HCT116 (cell line): Measurements from ENCODE around the gene CYP2A6. TPM values are rescaled to one million over a fixed set of nuclear protein-coding genes. Genes with fewer than 3 reads are reported as not detected.
"Not testable (repeated sequence)": the region's sequence is repeated elsewhere in the genome, so short reads cannot be mapped to it uniquely, and the experiment has no call there.

ENCODE experiments used
- ATAC-seq: fragments of 200-7000 bp; cut with Tn5 transposase; 2 replicates; pipeline ENCODE4 v1.9.1; 2020; ENCODE audit warnings: mild to moderate bottlenecking, moderate library complexity
- BruUV-seq: library from RNA; stranded (reverse); fragments of 400-500 nt; replicated peaks from 2 replicates; lab custom pipeline; 2021; lab: Mats Ljungman, UMichigan
- CTCF ChIA-PET: fragments of 300-600 bp; sonication (Branson Sonifier 250); formaldehyde crosslinking; loops from one replicate; lab custom pipeline; 2021; ENCODE audit warnings: antibody characterized with exemption; lab: Charles Lee
- POLR2A ChIA-PET: fragments of 300-600, 350-600 bp; sonication (Branson Sonifier 250); formaldehyde crosslinking; loops from one replicate; lab custom pipeline; 2021; ENCODE audit warnings: antibody characterized with exemption; lab: Charles Lee
- RAD21 ChIA-PET, 2 experiments: fragments of 300-600 bp; sonication (Branson Sonifier 250); formaldehyde crosslinking; loops; one replicate each; lab custom pipeline; 2023; ENCODE audit warnings: low total read pairs in 2 of 2; ENCODE audit not compliant: uncharacterized antibody in 2 of 2, unreplicated experiment in 2 of 2, low non-redundant PET in 1 of 2; lab: Charles Lee
- DNase-seq: peaks from one replicate; pipeline ENCODE4 v3.0.0-alpha.2; 2010; ENCODE audit warnings: low read depth, low spot score
- H2AFZ ChIP-seq: fragments of 200-600 bp; shearing (Covaris generic), sonication (generic); 2 replicates; pipeline ENCODE4 v1.6.1; 2017; ENCODE audit warnings: low read depth, mixed run types, mixed read lengths, antibody characterized with exemption, low read length; ENCODE audit not compliant: poor library complexity, severe bottlenecking
- H3K27ac ChIP-seq: 2 replicates; pipeline ENCODE4 v1.5.1; 2012; ENCODE audit warnings: low read depth, low read length
- H3K27me3 ChIP-seq: fragments of 200-600 bp; sonication (generic); 2 replicates; pipeline ENCODE4 v1.6.1; 2016; ENCODE audit warnings: mixed run types, low read length, mixed read lengths; ENCODE audit not compliant: insufficient read depth
- H3K36me3 ChIP-seq, 2 experiments: fragments of 200-500 bp in 1 of 2; fragments of 200-600 bp in 1 of 2; sonication (Bioruptor generic) in 1 of 2; sonication (generic) in 1 of 2; 2 replicates each; pipeline versions ENCODE4 v1.5.1 to v1.6.1; 2014 to 2016; ENCODE audit warnings: low read length in 2 of 2, inconsistent platforms in 1 of 2, mixed read lengths in 1 of 2, mixed run types in 1 of 2; ENCODE audit not compliant: insufficient read depth in 2 of 2, control insufficient read depth in 1 of 2
- H3K4me1 ChIP-seq, 2 experiments: fragments of 200-600 bp in 1 of 2; sonication (generic) in 1 of 2; 2 replicates each; pipeline versions ENCODE4 v1.5.1 to v1.6.1; 2012 to 2017; ENCODE audit warnings: low read length in 2 of 2, inconsistent platforms in 1 of 2, mild to moderate bottlenecking in 1 of 2, mixed read lengths in 1 of 2, mixed run types in 1 of 2, moderate library complexity in 1 of 2; ENCODE audit not compliant: insufficient read depth in 2 of 2, control insufficient read depth in 1 of 2
- H3K4me2 ChIP-seq: fragments of 200-600 bp; sonication (generic); 2 replicates; pipeline ENCODE4 v1.6.1; 2017; ENCODE audit warnings: mixed run types, low read length, mixed read lengths
- H3K4me3 ChIP-seq, 2 experiments: fragments of 200-600 bp in 1 of 2; sonication (generic) in 1 of 2; replicated peaks in 1 of 2; 2 replicates each; pipeline ENCODE4 v1.5.1; 2011 to 2016; ENCODE audit warnings: low read length in 2 of 2, control low read depth in 1 of 2, low read depth in 1 of 2, mild to moderate bottlenecking in 1 of 2, mixed read lengths in 1 of 2, mixed run types in 1 of 2
- H3K79me2 ChIP-seq: fragments of 200-600 bp; sonication (generic); 2 replicates; pipeline ENCODE4 v1.6.1; 2017; ENCODE audit warnings: mild to moderate bottlenecking, mixed run types, low read length, moderate library complexity, mixed read lengths; ENCODE audit not compliant: insufficient read depth
- H3K9ac ChIP-seq: fragments of 200-600 bp; sonication (generic); 2 replicates; pipeline ENCODE4 v1.6.1; 2016; ENCODE audit warnings: low read length, mixed read lengths
- H3K9me2 ChIP-seq: fragments of 200-600 bp; sonication (generic), shearing (Covaris generic); 2 replicates; pipeline ENCODE4 v1.6.1; 2017; ENCODE audit warnings: mixed run types, mild to moderate bottlenecking, moderate library complexity; ENCODE audit not compliant: insufficient read depth
- H3K9me3 ChIP-seq, 2 experiments: fragments of 200-500 bp in 1 of 2; fragments of 200-600 bp in 1 of 2; sonication (Bioruptor generic) in 1 of 2; sonication (generic) in 1 of 2; 2 replicates each; pipeline ENCODE4 v1.6.1; 2014 to 2017; ENCODE audit warnings: low read length in 2 of 2, mixed read lengths in 2 of 2, inconsistent platforms in 1 of 2, low read depth in 1 of 2, mild to moderate bottlenecking in 1 of 2, mixed run types in 1 of 2, moderate library complexity in 1 of 2; ENCODE audit not compliant: control insufficient read depth in 1 of 2, insufficient read depth in 1 of 2
- H4K20me1 ChIP-seq: fragments of 200-600 bp; sonication (generic), shearing (Covaris generic); 2 replicates; pipeline ENCODE4 v1.6.1; 2017; ENCODE audit warnings: mixed run types, mild to moderate bottlenecking, moderate library complexity; ENCODE audit not compliant: insufficient read depth
- CBX3 ChIP-seq: IDR thresholded peaks from 2 replicates; pipeline ENCODE4 v1.6.1; 2012; ENCODE audit warnings: low read depth
- CEBPB ChIP-seq: IDR thresholded peaks from 2 replicates; pipeline ENCODE4 v1.6.1; 2012; ENCODE audit warnings: low read depth
- CTCF ChIP-seq, 3 experiments: fragments of 200-600 bp in 1 of 3; sonication (generic) in 1 of 3; IDR thresholded peaks in 2 of 3; conservative IDR thresholded peaks in 1 of 3; 2 replicates each; pipeline ENCODE4 v1.5.1; 2012 to 2017; ENCODE audit warnings: low read depth in 2 of 3, low read length in 2 of 3, antibody characterized with exemption in 1 of 3, borderline replicate concordance in 1 of 3, control low read depth in 1 of 3, mild to moderate bottlenecking in 1 of 3, mixed read lengths in 1 of 3, mixed run types in 1 of 3, moderate library complexity in 1 of 3; ENCODE audit not compliant: insufficient read depth in 1 of 3
- EGR1 ChIP-seq: IDR thresholded peaks from 2 replicates; pipeline ENCODE4 v1.6.1; 2012; ENCODE audit warnings: low read depth
- ELF1 ChIP-seq: IDR thresholded peaks from 2 replicates; pipeline ENCODE4 v1.6.1; 2012; ENCODE audit warnings: low read depth, borderline replicate concordance
- EZH2 ChIP-seq: fragments of 200-600 bp; sonication (generic); IDR thresholded peaks from 2 replicates; pipeline ENCODE4 v1.6.1; 2017; ENCODE audit warnings: antibody characterized with exemption, mixed run types
- EZH2phosphoT487 ChIP-seq: fragments of 200-600 bp; IDR thresholded peaks from 2 replicates; pipeline ENCODE4 v1.6.1; 2018; ENCODE audit warnings: antibody characterized with exemption, borderline replicate concordance
- FOSL1 ChIP-seq: IDR thresholded peaks from 2 replicates; pipeline ENCODE4 v1.6.1; 2012; ENCODE audit warnings: low read depth
- POLR2A ChIP-seq: IDR thresholded peaks from 2 replicates; pipeline ENCODE4 v1.7.0; 2011; ENCODE audit warnings: borderline replicate concordance; ENCODE audit not compliant: insufficient read depth, insufficient read length; ENCODE audit errors: extremely low read depth
- POLR2AphosphoS5 ChIP-seq: IDR thresholded peaks from 2 replicates; pipeline ENCODE4 v1.6.1; 2011; ENCODE audit warnings: mild to moderate bottlenecking, low read depth, low read length, moderate library complexity
- RAD21 ChIP-seq: IDR thresholded peaks from 2 replicates; pipeline ENCODE4 v1.6.1; 2012; ENCODE audit warnings: low read depth, mild to moderate bottlenecking
- SIN3A ChIP-seq: IDR thresholded peaks from 2 replicates; pipeline ENCODE4 v1.6.1; 2012; ENCODE audit warnings: low read depth
- SP1 ChIP-seq: IDR thresholded peaks from 2 replicates; pipeline ENCODE4 v1.6.1; 2012; ENCODE audit warnings: low read depth
- SRF ChIP-seq: IDR thresholded peaks from 2 replicates; pipeline ENCODE4 v1.6.1; 2012; ENCODE audit warnings: low read depth
- ZBTB33 ChIP-seq: IDR thresholded peaks from 2 replicates; pipeline ENCODE4 v1.6.1; 2011; ENCODE audit warnings: mild to moderate bottlenecking, low read length, moderate library complexity; ENCODE audit not compliant: insufficient replicate concordance; ENCODE audit errors: extremely low read depth
- ZFX ChIP-seq: fragments of 450-650 bp; IDR thresholded peaks from 2 replicates; pipeline ENCODE4 v1.6.1; 2017
- intact Hi-C: fragments of 100-400 bp; cut with micrococcal nuclease; formaldehyde crosslinking; loops from 2 replicates; pipeline ENCODE4 v1.10.0; 2022
- total RNA-seq: library from RNA; stranded (reverse); gene quantifications from one replicate; pipeline ENCODE4 v1.2.1, GENCODE V29; 2021; ENCODE audit not compliant: unreplicated experiment

The CYP2A6 gene
- total RNA-seq, 1 experiment from 2014 or later, result 0.57 TPM

- ATAC-seq, result no peak
- no peak overlapping the region for H3K27ac ChIP-seq
These were observed 37.1 kb downstream of the CYP2A6 start for GRCh38 chr19:40813182-40813581.

GRCh38 chr19:40812571-40812970 lies 37.7 kb downstream of the CYP2A6 start:
- H4K20me1 ChIP-seq, H3K27me3 ChIP-seq, RAD21 ChIA-PET, H3K4me3 ChIP-seq, BruUV-seq, POLR2A ChIA-PET, H2AFZ ChIP-seq, H3K9me2 ChIP-seq, H3K79me2 ChIP-seq, H3K9ac ChIP-seq, DNase-seq, H3K4me2 ChIP-seq, H3K9me3 ChIP-seq, CTCF ChIA-PET, ATAC-seq, H3K27ac ChIP-seq: not testable (repeated sequence)
- intact Hi-C loops, result loop anchor here (10.0 kb wide), 1 partner anchor 332 kb away; no protein-coding TSS in a partner anchor
- Histone ChIP-seq H3K36me3 (peaks cover 7 to 10% of the 10 kb centered on the region in 2 experiments; a peak in 2 of 4 replicates), H3K4me1 (peaks cover 17 to 35% of the 10 kb centered on the region in 2 experiments)

More at GRCh38 chr19:40813182-40813581, 37.1 kb downstream of the CYP2A6 start:
- no peaks in the 10 kb centered on the region for H4K20me1 ChIP-seq
- H3K9me3 ChIP-seq, result no peaks in the 10 kb centered on the region
- ChIA-PET CTCF (no interaction called here), RAD21 (no interaction called here), POLR2A (no interaction called here)
- no peak overlapping the region for H2AFZ ChIP-seq
- no peaks in the 10 kb centered on the region for H3K79me2 ChIP-seq
- no peaks in the 10 kb centered on the region for H3K9me2 ChIP-seq
- H3K4me2 ChIP-seq, result no peak overlapping the region
- peaks cover 17 to 34% of the 10 kb centered on the region in 2 experiments for H3K4me1 ChIP-seq
- no peak for DNase-seq
- intact Hi-C loops, result loop anchor here (10.0 kb wide), 1 partner anchor 332 kb away; no protein-coding TSS in a partner anchor
- H3K9ac ChIP-seq, result no peak overlapping the region
- no peak overlapping the region for H3K4me3 ChIP-seq
- BruUV-seq, result no TSS peak
- H3K27me3 ChIP-seq, result no peaks in the 10 kb centered on the region
- peaks cover 4 to 6% of the 10 kb centered on the region in 2 experiments; a peak in 2 of 4 replicates for H3K36me3 ChIP-seq
- no peak for TF ChIP-seq EZH2
- TF ChIP-seq CTCF (IDR thresholded peaks at IDR 0.05 in 2 of 3, conservative IDR thresholded peaks at IDR 0.05 in 1 of 3; ENCODE audit: borderline replicate concordance in 1 of 3, insufficient read depth in 1 of 3, low read depth in 2 of 3, low read length in 2 of 3), result no peak
- no peak for TF ChIP-seq RAD21
- TF ChIP-seq ZBTB33, result no peak
- no peak for TF ChIP-seq CBX3
- no peak for TF ChIP-seq SP1
- TF ChIP-seq SIN3A, result no peak
- TF ChIP-seq POLR2A, result no peak
- no peak for TF ChIP-seq EGR1
- TF ChIP-seq ZFX, result no peak
- no peak for TF ChIP-seq POLR2AphosphoS5
- no peak for TF ChIP-seq SRF
- TF ChIP-seq FOSL1, result no peak
- TF ChIP-seq CEBPB, result no peak
- no peak for TF ChIP-seq ELF1
- no peak for TF ChIP-seq EZH2phosphoT487
